HG02571 (cell line): Measurements from ENCODE around the gene DPAGT1.
A peak's percentile ranks its signal among the peaks of the same experiment; 100 is the strongest.
"Not testable (repeated sequence)": the region's sequence is repeated elsewhere in the genome, so short reads cannot be mapped to it uniquely, and the experiment has no call there.

Experiments
- ATAC-seq: cut with Tn5 transposase; IDR thresholded peaks from one replicate; pipeline ENCODE4 v1.9.1; 2021; ENCODE audit warnings: mild to moderate bottlenecking, moderate library complexity; ENCODE audit not compliant: unreplicated experiment

The DPAGT1 gene

DNA sequence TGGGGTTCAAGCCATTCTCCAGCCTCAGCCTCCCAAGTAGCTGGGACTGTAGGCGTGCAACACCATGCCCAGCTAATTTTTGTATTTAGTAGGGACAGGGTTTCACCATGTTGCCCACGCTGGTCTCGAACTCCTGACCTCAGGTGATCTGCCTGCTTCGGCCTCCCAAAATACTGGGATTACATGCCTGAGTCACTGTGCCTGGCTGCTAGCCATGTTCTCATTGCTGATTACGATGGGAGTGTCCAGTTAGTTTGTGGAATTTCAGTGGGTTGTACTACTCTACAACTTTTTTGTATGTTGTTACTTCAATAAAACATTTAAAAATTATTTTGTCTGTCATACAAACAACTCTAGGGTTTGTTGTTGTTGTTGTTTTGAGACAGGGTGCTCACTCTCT lies 38.9 kb downstream of the DPAGT1 start:
- no peak for ATAC-seq

DNA sequence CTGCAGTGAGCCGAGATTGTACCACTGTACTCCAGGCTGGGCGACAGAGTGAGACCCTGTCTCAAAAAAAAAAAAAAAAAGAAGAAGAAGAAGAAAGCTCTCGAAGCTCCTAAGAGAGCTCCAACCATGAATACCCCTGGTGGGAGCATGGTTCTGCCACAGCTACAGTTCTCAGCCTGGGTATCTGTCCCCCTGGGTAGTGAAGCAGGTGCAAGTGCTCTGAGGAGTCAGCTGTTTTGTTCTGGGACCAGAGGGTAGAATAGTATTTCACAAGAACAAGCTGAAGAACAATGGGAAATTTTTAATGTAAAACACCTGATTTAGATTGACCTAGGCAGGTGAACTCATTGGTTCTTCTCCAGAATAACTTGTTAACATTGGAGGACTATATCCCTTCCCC lies 40.4 kb downstream of the DPAGT1 start:
- no peak for ATAC-seq

DNA sequence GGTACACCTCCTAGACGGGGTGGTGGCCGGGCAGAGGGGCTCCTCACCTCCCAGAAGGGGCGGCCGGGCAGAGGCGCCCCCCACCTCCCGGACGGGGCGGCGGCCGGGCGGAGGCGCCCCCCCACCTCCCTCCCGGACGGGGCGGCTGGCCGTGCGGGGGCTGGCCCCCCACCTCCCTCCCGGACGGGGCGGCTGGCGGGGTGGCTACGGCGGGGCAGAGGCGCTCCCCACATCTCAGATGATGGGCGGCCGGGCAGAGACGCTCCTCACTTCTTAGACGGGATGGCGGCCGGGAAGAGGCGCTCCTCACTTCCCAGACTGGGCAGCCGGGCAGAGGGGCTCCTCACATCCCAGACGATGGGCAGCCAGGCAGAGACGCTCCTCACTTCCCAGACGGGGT lies 42.5 kb downstream of the DPAGT1 start:
- ATAC-seq: not testable (repeated sequence)

GRCh38 chr11:119057000-119057769 lies 44.5 kb downstream of the DPAGT1 start, which contains the start of gene HYOU1:
TSS of gene HYOU1 (minus strand) at chr11:119057205. CDS start at chr11:119056160, 1,045 bp downstream.
- peak; percentile 93 for ATAC-seq

GRCh38 chr11:119056421-119056999 lies 45.1 kb downstream of the DPAGT1 start:
- ATAC-seq: peak; percentile 1

DNA sequence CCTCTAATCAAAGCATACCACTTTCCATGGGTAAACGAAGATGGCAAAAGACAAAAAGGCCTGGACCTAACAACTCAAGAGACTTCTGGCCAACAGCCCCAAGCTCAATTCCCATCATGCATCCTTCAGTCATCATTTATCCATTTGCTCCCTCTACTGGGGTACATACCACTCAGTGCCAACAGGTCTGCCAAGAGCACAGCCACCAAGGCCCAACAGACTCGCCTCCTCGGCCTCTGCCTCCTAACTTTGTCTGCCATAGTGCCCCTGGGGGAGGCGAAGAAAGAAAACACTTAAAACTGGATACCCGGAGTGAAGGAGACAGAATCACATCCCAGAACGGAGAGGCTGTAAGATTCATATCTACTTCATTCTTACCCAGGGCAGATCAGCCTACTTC lies 45.8 kb downstream of the DPAGT1 start:
- ATAC-seq: no peak

GRCh38 chr11:119054418-119054817 lies 47.2 kb downstream of the DPAGT1 start:
- ATAC-seq: no peak

GRCh38 chr11:119052163-119052814 lies 49.4 kb downstream of the DPAGT1 start:
- peak; percentile 10 for ATAC-seq

DNA sequence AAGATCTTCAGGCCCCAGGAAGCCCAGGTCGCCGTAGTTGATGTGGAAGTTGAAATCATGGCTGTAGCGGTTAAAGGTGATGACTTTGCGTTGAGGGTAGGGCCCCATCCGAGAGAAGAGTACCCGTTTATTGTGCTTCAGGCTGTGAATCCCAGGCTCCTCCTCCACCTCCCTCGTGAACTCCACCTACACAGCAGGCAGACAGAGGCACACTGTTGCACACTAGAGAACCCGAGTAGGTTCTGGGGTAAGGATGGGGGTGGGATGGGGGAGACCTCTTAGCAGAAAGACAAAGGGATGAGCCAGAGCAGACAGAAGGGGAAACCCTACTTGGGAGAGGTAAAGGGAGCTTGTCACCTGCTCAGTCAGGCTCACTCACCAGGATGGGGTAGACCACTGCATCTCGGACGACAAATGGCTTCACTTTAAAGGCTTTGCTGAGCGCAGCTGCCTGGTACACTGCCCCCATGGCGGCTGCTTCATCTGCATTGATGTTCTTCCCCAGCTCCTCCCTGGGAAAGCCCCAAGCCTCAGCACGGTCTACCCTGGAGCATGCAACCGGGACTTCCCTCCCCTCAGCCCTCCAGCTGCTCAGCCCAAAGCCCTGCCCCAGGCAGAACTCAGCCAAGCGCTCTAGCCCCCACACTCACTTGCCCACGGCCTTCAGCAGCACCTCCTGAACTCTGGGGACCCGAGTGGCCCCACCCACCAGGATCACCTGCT lies 50.1 kb downstream of the DPAGT1 start:
- peak; percentile 49 for ATAC-seq

DNA sequence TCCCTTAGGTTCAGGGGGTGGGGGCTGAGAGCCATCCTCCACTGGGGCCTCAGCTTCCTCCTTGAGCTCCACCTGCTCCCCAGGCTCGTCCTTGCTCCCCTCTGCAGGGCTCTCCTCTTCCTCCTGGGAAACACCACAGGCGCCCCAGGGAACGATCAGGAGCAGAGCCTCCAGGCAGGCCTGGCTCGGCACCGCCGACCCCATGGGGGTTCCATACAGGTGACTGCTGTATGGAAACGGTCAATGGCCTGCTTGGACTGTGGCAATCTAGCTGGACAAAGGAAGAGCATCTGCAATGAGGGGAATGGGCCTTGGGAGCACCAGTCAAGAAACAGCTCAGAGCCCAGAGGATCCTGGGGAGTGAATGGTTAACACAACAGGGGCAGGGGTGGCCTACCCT lies 52.6 kb downstream of the DPAGT1 start:
- ATAC-seq: no peak

DNA sequence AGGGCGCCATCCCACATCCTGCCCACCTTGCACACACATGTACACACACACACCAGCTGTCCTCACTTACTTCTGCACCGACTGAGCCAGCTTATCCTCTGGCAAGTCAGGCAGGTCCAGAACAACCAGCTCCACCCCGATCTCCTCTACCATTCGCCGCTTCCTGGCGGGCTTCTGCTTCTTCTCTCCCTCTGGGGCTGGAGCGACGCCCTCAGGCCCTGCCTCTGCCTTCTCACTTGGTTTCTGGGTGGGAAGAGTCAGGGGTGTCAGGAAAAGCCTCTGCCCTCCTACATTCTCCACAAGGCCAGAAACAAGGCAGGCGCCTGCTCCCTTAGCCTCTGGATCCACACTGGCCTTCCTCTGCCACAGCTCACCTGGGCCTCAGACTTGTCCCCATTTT lies 53.0 kb downstream of the DPAGT1 start:
- ATAC-seq: no peak

GRCh38 chr11:119047205-119047604 lies 54.4 kb downstream of the DPAGT1 start:
- no peak for ATAC-seq
